Testis (tissue), 3 donors: ENCODE data around the gene PPM1H. TPM values are rescaled to one million over a fixed set of nuclear protein-coding genes. Genes with fewer than 3 reads are reported as not detected.

Experiments
- DNase-seq: peaks from one replicate; pipeline ENCODE4 v3.0.0-alpha.2; 2019
- H3K27ac ChIP-seq, 2 donors: fragments of 200-600 bp; sonication (generic); one replicate each; pipeline ENCODE4 v1.5.1; 2019
- H3K27me3 ChIP-seq: fragments of 200-600 bp; sonication (generic); one replicate; pipeline ENCODE4 v1.5.1; 2019
- H3K36me3 ChIP-seq: fragments of 200-600 bp; sonication (generic); one replicate; pipeline ENCODE4 v1.5.1; 2017; ENCODE audit warnings: low read depth; ENCODE audit errors: missing control alignments
- H3K4me1 ChIP-seq: fragments of 200-600 bp; sonication (generic); one replicate; pipeline ENCODE4 v1.5.1; 2019
- H3K4me3 ChIP-seq, 2 donors: fragments of 200-600 bp; sonication (generic); one replicate each; pipeline ENCODE4 v1.5.1; 2017 to 2019
- H3K9me3 ChIP-seq: fragments of 200-600 bp; sonication (generic); one replicate; pipeline ENCODE4 v1.5.1; 2017
- CTCF ChIP-seq, 3 experiments: fragments of 450-650 bp in 2 of 3; fragments of 200-600 bp in 1 of 3; sonication (generic) in 1 of 3; IDR thresholded peaks; one replicate each; pipeline ENCODE4 v1.5.1; 2016 to 2019; ENCODE audit warnings: antibody characterized with exemption in 3 of 3, mild to moderate bottlenecking in 2 of 3, moderate library complexity in 1 of 3
- POLR2A ChIP-seq: fragments of 450-650 bp; IDR thresholded peaks from one replicate; pipeline ENCODE4 v1.6.1; 2017; ENCODE audit warnings: antibody characterized with exemption, mild to moderate bottlenecking, moderate library complexity
- WGBS, 2 donors: methylation state at CpG; one replicate each; pipeline ENCODE4 v1.1.5; 2018; 5-methylcytosine and 5-hydroxymethylcytosine counted together
- intact Hi-C: fragments of 100-400 bp; cut with DNase I; formaldehyde crosslinking; loops from one replicate; pipeline ENCODE4 v1.15.1; 2023; ENCODE audit warnings: low total_unique reads
- polyA plus RNA-seq: library from polyadenylated mRNA; stranded (reverse); fragments of 350-450 nt; fragmentation: Illumina TruSeq; extraction: RNeasy Lipid Tissue Mini Kit (QIAGEN cat#74804); gene quantifications from one replicate; pipeline ENCODE4 v1.2.3, GENCODE V29; 2014; ENCODE audit warnings: low read depth, low replicate concordance; ENCODE audit not compliant: insufficient read depth
- total RNA-seq, 2 donors: library from RNA; depleted of rRNA; stranded (reverse); fragments of >200 nt; gene quantifications; one replicate each; pipeline ENCODE4 v1.2.3, GENCODE V29; 2016

PPM1H gene
- total and polyA plus RNA-seq, 3 donors from 2014 or later, result 2.5 to 9.1 (median 2.7) TPM

DNA sequence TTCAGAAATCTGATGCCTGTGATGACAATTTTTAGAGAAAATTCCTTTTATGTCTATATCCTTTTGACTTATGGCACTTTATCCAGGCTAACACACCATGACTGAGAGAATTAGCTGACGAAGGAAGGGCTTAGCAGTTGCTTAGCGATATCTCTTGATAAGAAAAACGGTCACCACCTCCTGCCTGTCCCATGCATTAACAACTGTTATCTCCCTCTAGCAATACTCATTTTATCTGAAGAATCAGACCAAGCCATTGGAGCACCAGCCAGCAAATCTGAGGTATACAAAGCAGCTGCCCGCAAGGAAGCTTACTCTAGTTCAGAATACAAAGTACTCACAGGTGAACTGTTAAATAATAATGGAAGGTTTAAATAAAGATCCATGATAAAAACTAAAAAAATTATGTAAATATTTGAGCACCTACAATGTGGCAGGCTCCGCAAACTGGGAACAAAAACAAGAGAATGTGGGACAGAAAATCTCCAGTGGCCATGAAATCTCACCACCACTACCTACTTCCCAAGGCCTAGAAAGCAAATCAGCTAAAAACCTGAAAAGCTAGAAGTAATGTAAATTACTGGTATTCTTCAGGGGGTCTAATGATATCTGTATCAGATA lies 24.3 kb downstream of the PPM1H start:
- H3K27ac ChIP-seq, result no peak overlapping the region
- H3K36me3 ChIP-seq, result no peaks in the 10 kb centered on the region
- no peak for DNase-seq
- intact Hi-C loops, result no loop called here
- H3K27me3 ChIP-seq, result no peaks in the 10 kb centered on the region
- H3K4me3 ChIP-seq, result no peak overlapping the region
- TF ChIP-seq POLR2A, result no peak
- no peak for TF ChIP-seq CTCF (IDR thresholded peaks at IDR 0.05)
- H3K9me3 ChIP-seq, result no peaks in the 10 kb centered on the region
- 53 to 71% methylated on average over 5 of the region's 5 CpGs for WGBS, 2 donors
- H3K4me1 ChIP-seq, result peaks cover 11% of the 10 kb centered on the region

DNA sequence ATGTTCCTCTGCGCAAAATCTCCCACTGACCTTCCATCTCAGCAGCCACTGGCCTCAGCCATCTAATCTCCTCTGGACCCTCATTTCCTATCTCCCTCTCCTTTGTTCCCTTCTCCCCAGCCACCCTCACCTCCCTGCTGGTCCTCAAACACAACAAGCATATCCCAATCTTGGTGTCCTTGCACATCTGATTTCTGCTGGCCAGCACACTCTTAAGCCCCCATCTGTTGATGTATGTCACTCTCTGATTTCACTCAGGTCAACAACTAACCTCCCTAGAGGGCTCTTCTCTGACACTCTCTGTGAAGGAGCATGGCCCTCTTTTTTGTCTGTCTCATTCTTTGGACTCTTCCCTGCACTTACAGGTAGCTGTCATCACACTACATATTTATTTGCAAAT lies 25.6 kb downstream of the PPM1H start:
- no peaks in the 10 kb centered on the region for H3K36me3 ChIP-seq
- peaks cover 1% of the 10 kb centered on the region for H3K4me1 ChIP-seq
- DNase-seq, result no peak
- no peak overlapping the region for H3K27ac ChIP-seq
- no peaks in the 10 kb centered on the region for H3K9me3 ChIP-seq
- TF ChIP-seq POLR2A, result no peak
- no peak for TF ChIP-seq CTCF (IDR thresholded peaks at IDR 0.05)
- intact Hi-C loops, result no loop called here
- H3K27me3 ChIP-seq, result no peaks in the 10 kb centered on the region
- 86 to 100% methylated on average over 1 of the region's 1 CpG for WGBS, 2 donors
- H3K4me3 ChIP-seq, result no peak overlapping the region

DNA sequence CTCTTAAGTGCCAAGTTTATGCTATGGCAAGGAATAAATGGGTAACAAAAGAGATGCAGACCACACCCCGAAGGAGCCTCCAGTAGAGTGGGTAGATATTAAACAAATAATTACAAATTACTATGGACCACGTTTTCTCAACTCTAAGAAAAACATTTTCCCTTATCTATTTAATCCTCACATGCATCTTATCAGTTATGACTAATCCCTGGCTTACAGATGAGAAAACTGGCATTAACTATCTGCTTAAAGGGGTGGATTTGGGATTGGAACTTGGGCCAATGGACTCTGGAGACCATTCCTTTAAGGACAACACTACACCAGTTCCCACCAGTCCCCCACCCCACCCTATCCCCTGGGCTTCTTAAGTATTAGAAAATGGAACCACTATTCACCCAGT lies 26.3 kb downstream of the PPM1H start:
- no peak for DNase-seq
- Histone ChIP-seq H3K36me3 (no peaks in the 10 kb centered on the region), H3K9me3 (no peaks in the 10 kb centered on the region), H3K27me3 (no peaks in the 10 kb centered on the region), H3K27ac (no peak overlapping the region), H3K4me1 (no peaks in the 10 kb centered on the region), H3K4me3 (no peak overlapping the region)
- WGBS, 2 donors, result 88% methylated on average over 2 of the region's 2 CpGs
- intact Hi-C loops, result no loop called here
- TF ChIP-seq CTCF (IDR thresholded peaks at IDR 0.05) (no peak), POLR2A (no peak)

DNA sequence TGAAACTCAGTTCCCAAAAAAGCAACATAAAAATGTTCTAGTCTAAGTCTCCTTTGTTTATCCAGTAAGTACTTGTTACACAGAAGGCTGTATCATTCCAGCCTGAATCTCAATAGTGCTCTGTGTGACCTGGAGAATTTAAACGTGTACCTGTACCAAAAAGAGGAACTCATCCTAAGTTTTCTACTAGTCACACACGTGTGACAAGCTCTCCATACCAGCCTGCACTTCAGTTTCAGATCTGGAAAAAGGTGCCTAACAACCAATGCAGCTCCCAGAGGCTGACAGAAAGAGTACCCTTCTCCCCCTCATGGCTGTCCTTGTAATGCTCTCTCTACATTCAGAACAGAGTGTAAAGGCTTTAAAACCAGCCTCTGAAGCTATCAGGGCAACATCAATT lies 27.4 kb downstream of the PPM1H start:
- DNase-seq, result no peak

More for the DNA sequence above, 27.4 kb downstream of the PPM1H start:
- no peak overlapping the region for H3K4me3 ChIP-seq
- H3K36me3 ChIP-seq, result no peaks in the 10 kb centered on the region
- H3K9me3 ChIP-seq, result no peaks in the 10 kb centered on the region
- H3K27ac ChIP-seq, result no peak overlapping the region
- WGBS, 2 donors, result 44 to 68% methylated on average over 2 of the region's 2 CpGs
- no peaks in the 10 kb centered on the region for H3K27me3 ChIP-seq
- no peaks in the 10 kb centered on the region for H3K4me1 ChIP-seq
- TF ChIP-seq CTCF (IDR thresholded peaks at IDR 0.05) (no peak), POLR2A (no peak)
- intact Hi-C loops, result no loop called here
